Central memory CD8-positive, alpha-beta T cell (primary cell): ENCODE results near the gene MRPS34.
A peak's percentile ranks its signal among the peaks of the same experiment; 100 is the strongest.

ENCODE experiments used
- ATAC-seq: fragments of 150-1000 bp; cut with Tn5 transposase; replicated peaks from 2 replicates; pipeline ENCODE4 v1.10.0; 2022; ENCODE audit warnings: mild to moderate bottlenecking, moderate FRiP score, moderate number of reproducible peaks; ENCODE audit not compliant: poor library complexity, severe bottlenecking; ENCODE audit errors: extremely low read depth
- DNase-seq, 2 donors: peaks; one replicate each; pipeline ENCODE4 v3.0.0; 2021; ENCODE audit warnings: low spot score in 2 of 2
- H3K27ac Mint-ChIP-seq: one replicate; pipeline ENCODE4 v1.8.0; 2022; ENCODE audit warnings: low read depth, mild to moderate bottlenecking, moderate library complexity, mixed read lengths
- H3K27me3 Mint-ChIP-seq: one replicate; pipeline ENCODE4 v1.8.0; 2022; ENCODE audit warnings: mixed read lengths
- H3K36me3 Mint-ChIP-seq: one replicate; pipeline ENCODE4 v1.8.0; 2022; ENCODE audit warnings: mild to moderate bottlenecking, moderate library complexity, mixed read lengths; ENCODE audit not compliant: insufficient read depth
- H3K4me1 Mint-ChIP-seq: one replicate; pipeline ENCODE4 v1.8.0; 2022; ENCODE audit warnings: mixed read lengths
- H3K4me3 Mint-ChIP-seq: one replicate; pipeline ENCODE4 v1.8.0; 2022; ENCODE audit warnings: mild to moderate bottlenecking, moderate library complexity, mixed read lengths
- H3K9me3 Mint-ChIP-seq: one replicate; pipeline ENCODE4 v1.8.0; 2022; ENCODE audit warnings: mixed read lengths

MRPS34 gene

DNA sequence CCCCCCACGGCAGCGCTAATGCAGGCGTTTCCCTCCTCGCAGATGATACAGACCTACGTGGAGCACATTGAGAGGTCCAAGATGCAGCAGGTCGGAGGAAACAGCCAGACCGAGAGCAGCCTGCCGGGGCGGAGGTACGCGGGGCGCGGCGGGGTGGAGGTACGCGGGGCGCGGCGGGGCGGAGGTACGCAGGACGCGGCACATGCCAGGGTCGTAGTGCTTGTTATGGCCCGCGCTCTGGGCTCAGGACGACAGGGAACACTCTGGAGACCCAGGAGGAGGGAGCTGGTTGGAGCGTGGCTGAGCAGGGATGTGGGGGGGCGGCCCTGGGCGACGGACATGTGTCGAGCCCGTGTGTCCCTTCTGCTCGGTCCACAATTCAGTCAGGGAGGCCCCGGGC lies 43.5 kb downstream of the MRPS34 start:
- no peaks in the 10 kb centered on the region for H3K9me3 Mint-ChIP-seq
- ATAC-seq (no peak), DNase-seq (no peak)
- peaks cover 8% of the 10 kb centered on the region for H3K4me1 Mint-ChIP-seq
- H3K4me3 Mint-ChIP-seq: no peak overlapping the region
- no peaks in the 10 kb centered on the region for H3K27me3 Mint-ChIP-seq
- no peak overlapping the region for H3K27ac Mint-ChIP-seq
- H3K36me3 Mint-ChIP-seq: peaks cover 13% of the 10 kb centered on the region

- no peak overlapping the region for H3K27ac Mint-ChIP-seq
- H3K27me3 Mint-ChIP-seq: no peaks in the 10 kb centered on the region
- ATAC-seq: no peak
Observed at GRCh38 chr16:1729026-1729425, 43.9 kb downstream of the MRPS34 start.

GRCh38 chr16:1727651-1728624 lies 45.0 kb downstream of the MRPS34 start:
- H3K36me3 Mint-ChIP-seq: peaks cover 13% of the 10 kb centered on the region
- no peak overlapping the region for H3K4me3 Mint-ChIP-seq
- no peaks in the 10 kb centered on the region for H3K9me3 Mint-ChIP-seq
- H3K27ac Mint-ChIP-seq: no peak overlapping the region
- no peak for ATAC-seq
- no peaks in the 10 kb centered on the region for H3K27me3 Mint-ChIP-seq
- DNase-seq: no peak
- peaks cover 15% of the 10 kb centered on the region for H3K4me1 Mint-ChIP-seq

More at GRCh38 chr16:1729026-1729425, 43.9 kb downstream of the MRPS34 start:
- peaks cover 13% of the 10 kb centered on the region for H3K36me3 Mint-ChIP-seq
- H3K9me3 Mint-ChIP-seq: no peaks in the 10 kb centered on the region
- no peak overlapping the region for H3K4me3 Mint-ChIP-seq
- DNase-seq: no peak
- peaks cover 8% of the 10 kb centered on the region for H3K4me1 Mint-ChIP-seq

GRCh38 chr16:1726661-1727502 lies 46.1 kb downstream of the MRPS34 start:
- Mint-ChIP-seq H3K9me3 (no peaks in the 10 kb centered on the region), H3K4me3 (no peak overlapping the region), H3K4me1 (peaks cover 20% of the 10 kb centered on the region), H3K36me3 (peaks cover 13% of the 10 kb centered on the region), H3K27me3 (no peaks in the 10 kb centered on the region), H3K27ac (no peak overlapping the region)
- DNase-seq: no peak
- ATAC-seq: no peak

GRCh38 chr16:1724491-1724890 lies 48.4 kb downstream of the MRPS34 start:
- H3K4me1 Mint-ChIP-seq: peaks cover 22% of the 10 kb centered on the region
- H3K36me3 Mint-ChIP-seq: peaks cover 7% of the 10 kb centered on the region
- H3K27me3 Mint-ChIP-seq: no peaks in the 10 kb centered on the region
- no peak overlapping the region for H3K27ac Mint-ChIP-seq
- H3K9me3 Mint-ChIP-seq: no peaks in the 10 kb centered on the region
- ATAC-seq (no peak), DNase-seq (no peak)
- no peak overlapping the region for H3K4me3 Mint-ChIP-seq

GRCh38 chr16:1723450-1724147 lies 49.3 kb downstream of the MRPS34 start:
- ATAC-seq (no peak), DNase-seq (peak in 1 of 2 donors; percentile 21)
- H3K4me1 Mint-ChIP-seq: peaks cover 27% of the 10 kb centered on the region
- peak overlapping the region; percentile 57 for H3K27ac Mint-ChIP-seq
- no peaks in the 10 kb centered on the region for H3K27me3 Mint-ChIP-seq
- no peaks in the 10 kb centered on the region for H3K9me3 Mint-ChIP-seq
- H3K4me3 Mint-ChIP-seq: peak overlapping the region; percentile 38
- peaks cover 6% of the 10 kb centered on the region for H3K36me3 Mint-ChIP-seq
